Measurements from ENCODE around the gene KNSTRN.

Gene KNSTRN

DNA sequence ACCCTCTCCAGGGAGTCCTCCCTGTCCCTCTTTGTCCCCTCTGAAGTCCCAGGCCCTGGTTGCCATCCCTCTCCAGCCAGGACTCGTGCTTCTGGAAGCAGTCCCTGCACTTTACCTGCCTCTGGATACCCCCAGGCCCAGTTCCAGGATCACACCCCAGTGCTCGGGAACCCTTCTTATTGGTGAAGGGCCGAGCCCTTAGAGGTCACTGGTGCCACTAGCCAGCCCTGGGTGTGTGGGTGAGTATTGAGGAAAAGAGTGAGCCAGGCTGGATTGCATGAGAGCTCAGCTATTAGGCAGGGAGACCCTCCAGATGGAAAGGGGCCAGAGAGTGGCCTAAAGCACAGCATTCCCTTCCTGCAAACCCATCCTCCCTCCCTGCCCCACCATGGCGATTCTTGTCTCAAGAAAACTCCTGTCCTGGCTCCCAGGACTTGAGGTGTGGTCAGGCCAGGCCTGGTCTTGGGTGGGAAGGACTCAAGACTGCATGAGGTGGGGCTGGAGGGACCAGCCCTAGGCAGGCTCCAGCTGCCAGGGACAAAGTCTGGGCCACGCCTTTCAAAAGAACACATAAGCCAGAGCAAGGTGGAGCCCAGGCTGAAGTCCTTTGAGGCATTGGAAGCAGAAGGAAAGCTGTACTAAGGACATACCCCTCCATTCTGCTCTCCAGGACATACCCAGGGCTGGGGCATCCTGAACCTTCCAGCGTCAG is 36.5 kb upstream of the KNSTRN start:
- DNase-seq (ENCODE audit: low read depth) = no peak

DNA sequence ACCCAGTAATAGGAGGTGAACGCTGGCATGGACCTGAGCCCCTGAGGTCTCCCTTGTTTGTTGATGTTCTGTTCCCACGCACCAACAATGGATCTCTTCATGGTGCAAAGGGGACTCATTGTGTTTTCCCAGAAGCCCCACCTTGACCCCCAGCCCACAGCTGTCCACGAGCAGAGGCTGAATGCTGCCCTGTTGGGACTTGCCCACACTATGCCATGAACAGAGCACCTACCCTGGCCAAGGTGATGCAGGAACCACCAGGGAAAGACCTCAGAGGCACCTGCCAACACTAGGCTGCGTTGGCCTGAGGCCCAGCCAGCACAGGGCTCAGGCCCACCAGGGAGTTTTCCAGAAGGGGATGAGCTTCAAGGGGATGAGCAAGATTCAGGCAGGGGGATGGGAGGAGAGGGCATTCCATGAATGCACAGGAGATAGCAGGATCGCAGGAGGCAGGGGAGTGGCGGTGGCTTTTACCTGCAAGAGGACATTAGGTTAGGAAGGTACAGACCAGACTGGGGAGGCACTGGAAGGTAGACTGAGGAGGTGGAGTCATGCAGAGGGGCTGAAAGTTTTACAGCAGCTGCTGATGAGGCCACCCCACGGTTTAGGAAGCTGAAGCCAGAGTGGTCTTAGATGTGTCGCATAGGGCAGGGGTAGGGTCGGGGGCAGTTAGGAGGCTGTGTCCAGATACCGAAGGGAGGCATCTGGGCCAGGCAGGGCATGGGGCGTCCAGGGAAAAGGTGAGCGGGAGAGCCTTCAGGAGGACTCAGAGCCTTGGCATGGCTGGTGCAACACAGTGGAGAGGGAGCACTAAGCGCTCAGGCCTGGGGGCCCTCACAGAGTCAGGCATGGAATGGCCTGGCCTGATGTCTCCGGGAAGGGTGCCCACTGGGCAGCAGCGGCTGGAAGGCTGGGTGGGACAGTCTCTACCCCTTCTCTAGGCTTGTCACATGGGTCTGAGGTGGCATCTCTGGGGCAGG is 35.7 kb upstream of the KNSTRN start:
- no peak for DNase-seq (ENCODE audit: low read depth)

GRCh38 chr15:40347559-40348473 is 34.7 kb upstream of the KNSTRN start:
- no peak for DNase-seq (ENCODE audit: low read depth)

GRCh38 chr15:40348474-40348870 is 34.0 kb upstream of the KNSTRN start:
- no peak for DNase-seq (ENCODE audit: low read depth)

DNA sequence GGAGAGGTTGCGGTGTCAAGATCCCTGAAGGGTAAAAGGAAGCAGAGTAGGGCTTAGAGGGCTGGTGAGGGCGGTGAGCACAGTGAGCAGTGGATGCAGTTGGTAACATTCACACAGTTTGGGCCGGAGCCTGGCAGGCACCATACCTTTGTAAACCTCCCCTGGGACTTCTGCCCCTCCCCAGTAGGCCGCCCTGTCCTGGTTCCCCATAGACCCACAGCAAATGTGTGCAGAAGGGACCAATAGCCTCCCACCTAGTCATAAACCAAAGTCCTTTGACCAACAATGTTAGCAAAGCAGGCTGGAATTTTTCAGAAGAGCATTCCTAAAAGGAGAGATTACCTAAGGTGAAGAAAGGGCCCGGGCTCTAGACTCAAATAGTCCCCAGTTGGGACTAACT is 33.4 kb upstream of the KNSTRN start:
- no peak for DNase-seq (ENCODE audit: low read depth)

DNA sequence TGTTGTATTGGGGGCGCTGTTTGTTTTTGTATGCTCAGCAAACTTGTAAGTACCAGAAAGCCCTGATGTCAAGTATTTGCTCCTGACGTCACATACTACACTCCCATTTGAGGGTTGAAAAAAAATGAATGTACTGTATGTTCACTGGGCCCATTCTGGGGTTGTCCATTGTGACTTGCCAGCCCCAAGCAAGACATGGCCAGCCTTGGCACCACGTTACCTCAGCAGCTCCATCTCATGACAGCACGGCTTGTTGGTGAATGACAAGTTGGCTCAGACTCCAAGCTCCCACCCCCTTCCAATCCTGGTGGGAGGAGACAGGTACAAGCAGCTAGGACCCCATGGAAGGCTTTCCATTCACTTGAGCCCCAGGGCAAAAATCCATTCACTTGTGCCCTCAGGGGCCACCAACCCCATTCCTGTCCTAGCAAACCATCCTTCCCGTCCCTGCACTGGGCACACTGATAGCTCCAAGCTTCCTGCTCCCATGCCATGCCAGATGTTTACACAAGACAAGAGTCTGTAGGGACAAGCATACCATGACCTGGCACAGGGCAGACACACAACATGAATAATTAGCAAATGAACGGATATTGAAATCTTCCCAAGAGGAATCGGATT is 30.1 kb upstream of the KNSTRN start:
- no peak for DNase-seq (ENCODE audit: low read depth)

DNA sequence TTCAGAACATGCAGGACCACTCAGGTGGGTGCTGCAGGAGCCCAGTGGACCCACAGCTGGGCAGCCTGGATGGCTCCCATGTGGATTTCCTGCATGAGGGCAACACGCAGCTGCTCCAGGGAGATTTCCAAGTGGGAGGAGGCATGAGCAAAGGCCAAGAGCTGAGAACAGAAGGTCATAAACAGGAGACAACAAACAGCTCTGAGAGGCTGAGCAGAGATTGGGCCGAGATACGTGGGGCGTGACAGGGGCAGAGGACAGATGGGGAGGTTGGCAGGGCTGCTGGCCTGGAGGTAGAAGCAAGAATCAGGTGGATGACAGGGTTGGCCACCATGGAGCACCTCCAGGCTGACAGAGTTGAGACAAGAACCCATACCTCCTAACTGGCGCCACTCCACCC is 28.8 kb upstream of the KNSTRN start:
- no peak for DNase-seq (ENCODE audit: low read depth)

- no peak for DNase-seq (ENCODE audit: low read depth)
Observed at GRCh38 chr15:40354408-40355171, 27.9 kb upstream of the KNSTRN start.

DNA sequence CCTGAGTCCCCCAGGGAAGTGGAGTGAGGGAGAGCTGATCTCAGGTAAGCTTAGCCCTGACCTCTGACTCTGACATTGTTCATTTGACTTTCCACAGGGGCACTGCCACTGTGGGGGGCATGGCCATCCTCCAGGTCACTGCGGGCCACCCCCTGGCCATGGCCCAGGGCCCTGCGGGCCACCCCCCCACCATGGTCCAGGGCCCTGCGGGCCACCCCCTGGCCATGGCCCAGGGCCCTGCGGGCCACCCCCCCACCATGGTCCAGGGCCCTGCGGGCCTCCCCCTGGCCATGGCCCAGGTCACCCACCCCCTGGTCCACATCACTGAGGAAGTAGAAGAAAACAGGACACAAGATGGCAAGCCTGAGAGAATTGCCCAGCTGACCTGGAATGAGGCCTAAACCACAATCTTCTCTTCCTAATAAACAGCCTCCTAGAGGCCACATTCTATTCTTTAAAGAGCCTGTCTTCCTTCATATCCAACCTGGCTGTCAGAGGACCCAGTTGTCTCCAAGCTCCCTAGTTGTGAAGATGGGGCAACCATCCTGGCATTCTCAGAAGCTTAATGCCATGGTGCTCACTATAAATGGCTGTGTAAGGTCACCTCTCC is 26.4 kb upstream of the KNSTRN start:
- no peak for DNase-seq (ENCODE audit: low read depth)

- no peak for DNase-seq (ENCODE audit: low read depth)
Observed at GRCh38 chr15:40357246-40357645, 25.3 kb upstream of the KNSTRN start.

DNA sequence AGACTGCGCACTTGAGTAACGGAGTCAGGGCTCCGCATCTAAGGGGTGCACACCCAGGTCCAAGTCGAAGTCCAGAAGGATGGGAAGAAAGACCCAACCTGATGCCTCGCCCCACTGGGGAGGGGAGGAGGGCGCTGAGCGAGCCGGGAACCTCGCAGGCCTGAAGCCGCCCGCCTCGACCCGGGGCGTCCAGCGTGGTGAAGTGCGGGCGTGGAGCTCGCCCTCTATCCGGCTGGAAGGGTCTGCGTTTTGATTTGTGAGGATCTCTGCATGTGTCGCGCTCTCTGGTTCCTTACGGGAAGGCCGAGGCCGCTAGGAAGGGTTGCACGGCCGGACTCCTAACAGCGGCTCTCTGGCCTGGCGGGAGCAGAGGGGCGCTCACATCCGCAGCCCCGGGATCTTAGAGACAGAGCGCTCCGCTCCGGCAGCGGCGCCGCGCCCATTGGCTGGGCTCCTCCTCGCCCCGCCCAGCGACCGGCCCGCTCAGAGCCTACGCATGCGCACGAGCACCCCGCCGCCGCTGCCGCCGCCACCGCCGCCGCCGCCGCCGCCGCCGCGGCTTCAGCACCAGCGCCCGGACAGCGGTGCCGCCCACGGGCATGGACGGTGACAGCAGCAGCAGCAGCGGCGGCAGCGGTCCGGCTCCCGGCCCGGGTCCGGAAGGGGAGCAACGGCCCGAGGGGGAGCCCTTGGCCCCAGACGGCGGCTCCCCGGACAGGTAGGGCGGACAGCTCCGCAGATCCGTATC is 24.6 kb upstream of the KNSTRN start, which contains the start of gene DISP2:
Gene DISP2 (plus strand): TSS at position 497 of the 748 bp plus-strand sequence. CDS start 103 bp downstream, at position 600.
- peak; percentile 77 for DNase-seq (ENCODE audit: low read depth)

DNA sequence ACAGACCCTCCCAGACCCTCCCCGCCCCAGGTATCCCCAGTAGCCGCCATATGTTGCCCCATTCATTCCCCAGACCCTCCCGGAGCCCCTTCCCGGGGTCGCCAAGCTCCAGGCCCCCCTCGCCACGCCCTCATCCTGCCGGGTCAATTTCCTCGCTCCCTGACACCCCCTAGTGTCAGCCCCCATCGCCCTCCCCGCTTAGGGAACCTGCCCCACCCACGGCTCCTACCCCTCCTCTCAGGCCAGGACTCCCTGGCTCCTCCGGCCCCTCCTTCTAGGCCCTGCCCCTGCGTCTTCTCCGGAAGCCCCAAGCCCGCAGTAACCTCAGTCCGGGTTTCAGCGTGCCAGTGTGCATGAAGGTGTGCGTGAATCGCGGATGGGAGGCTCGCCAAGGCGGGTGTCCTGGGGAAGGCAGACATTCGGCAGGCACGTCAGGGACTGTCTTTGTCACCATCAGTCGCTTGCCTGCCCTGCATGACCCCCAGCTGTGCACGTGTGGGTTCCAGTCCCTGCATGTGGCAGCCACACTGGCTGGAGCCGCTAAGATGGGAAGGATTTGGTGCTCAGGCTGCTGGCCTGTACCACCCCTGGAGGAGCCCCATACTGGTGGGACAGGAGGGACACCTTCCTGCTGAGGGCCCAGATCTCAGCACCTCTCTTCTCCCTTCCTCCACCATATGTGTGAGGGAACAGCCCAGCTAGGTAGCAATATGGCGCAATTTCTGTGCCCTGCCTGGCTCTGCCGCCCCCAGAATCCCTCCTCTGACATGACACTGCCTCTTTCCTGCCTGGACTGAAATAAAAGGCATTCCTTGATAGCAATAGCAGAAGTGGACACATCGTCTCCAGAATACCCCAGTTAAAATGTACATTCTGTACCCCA is 23.8 kb upstream of the KNSTRN start:
- peak; percentile 38 for DNase-seq (ENCODE audit: low read depth)

- DNase-seq (ENCODE audit: low read depth) = no peak
Observed at GRCh38 chr15:40360015-40360414, 22.5 kb upstream of the KNSTRN start.

- DNase-seq (ENCODE audit: low read depth) = no peak
Observed at GRCh38 chr15:40361640-40362039, 20.9 kb upstream of the KNSTRN start.

GRCh38 chr15:40363611-40364010 is 18.9 kb upstream of the KNSTRN start:
- no peak for DNase-seq (ENCODE audit: low read depth)

DNA sequence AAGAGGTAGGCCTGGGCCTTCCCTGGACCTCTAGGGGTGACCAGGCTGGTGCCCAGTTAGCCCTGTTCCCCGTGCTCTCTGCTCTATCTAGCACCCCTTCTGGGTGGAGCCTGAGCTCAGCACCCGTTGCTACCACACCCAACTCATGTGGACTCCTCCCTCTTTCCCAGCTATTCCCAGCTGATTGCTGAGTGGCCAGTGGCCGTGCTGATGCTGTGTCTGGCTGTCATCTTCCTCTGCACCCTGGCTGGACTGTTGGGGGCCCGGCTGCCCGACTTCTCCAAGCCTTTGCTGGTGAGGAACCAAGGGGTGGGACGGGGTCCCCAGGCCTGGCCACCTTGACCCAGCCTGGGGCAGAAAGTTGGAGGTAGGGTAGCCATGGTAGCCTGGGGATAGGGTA is 18.3 kb upstream of the KNSTRN start:
- DNase-seq (ENCODE audit: low read depth) = no peak

DNA sequence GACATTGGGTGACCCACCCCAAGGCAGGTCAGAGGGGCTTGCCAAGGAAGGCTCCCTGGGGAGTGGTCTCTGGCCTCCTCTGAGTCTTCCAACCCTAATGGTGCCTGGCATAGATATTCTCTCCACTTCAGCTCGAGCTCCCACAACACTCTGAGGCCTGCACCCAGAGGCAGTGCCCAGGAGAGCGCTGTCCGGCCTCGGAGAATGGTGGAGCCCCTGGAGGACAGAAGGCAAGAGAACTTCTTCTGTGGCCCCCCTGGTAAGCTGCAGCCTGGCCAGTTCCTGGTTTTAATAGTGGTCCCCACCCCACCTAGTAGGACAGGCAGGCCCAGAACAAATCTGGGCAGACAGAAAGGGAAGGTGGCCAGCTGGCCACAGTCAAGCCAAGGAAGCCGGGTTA is 17.5 kb upstream of the KNSTRN start:
- DNase-seq (ENCODE audit: low read depth) = no peak

DNA sequence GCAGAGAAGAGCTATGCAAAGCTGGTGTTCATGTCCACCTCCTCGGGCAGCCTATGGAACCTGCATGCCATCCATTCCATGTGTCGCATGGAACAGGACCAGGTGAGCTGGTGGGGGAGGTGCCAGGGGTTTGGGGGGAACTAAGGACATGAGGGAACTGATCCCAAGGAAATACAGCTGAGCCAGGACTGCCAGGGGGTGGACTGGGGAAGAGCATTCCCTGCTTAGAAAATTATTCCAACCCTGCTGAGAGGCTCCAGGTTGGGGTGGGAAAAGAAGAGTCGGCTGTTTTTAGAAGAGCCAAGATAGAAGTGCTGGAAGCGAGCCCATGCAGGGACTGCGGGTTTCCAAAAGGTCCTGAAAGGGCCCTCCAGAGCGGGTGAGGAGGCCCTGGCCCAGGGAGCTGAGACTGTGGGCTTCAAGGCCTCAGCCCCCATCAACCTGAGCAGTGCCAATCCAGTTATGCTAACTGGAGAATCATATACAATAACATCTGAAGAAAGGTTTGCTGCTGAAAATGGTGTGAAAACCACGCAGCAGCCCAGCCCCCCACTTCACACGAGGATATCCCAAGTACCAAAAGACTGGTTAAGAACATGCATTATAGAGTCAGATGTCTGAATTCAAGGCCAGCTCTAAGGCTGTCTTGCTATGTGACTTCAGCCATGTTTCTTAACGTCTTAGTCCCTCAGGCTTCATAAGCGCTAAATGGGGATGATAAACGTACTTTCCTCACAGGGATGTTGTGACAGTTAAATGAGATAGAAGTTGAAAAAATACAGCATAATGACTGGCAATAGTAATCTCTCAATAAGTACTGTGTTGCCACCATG is 16.7 kb upstream of the KNSTRN start:
- no peak for DNase-seq (ENCODE audit: low read depth)
